Measurements from ENCODE around the gene KIDINS220.

KIDINS220 gene

GRCh38 chr2:8805278-8806210 is 31.9 kb downstream of the KIDINS220 start:
- DNase-seq (ENCODE audit: low read depth) = no peak

GRCh38 chr2:8803658-8804379 is 33.6 kb downstream of the KIDINS220 start:
- no peak for DNase-seq (ENCODE audit: low read depth)

DNA sequence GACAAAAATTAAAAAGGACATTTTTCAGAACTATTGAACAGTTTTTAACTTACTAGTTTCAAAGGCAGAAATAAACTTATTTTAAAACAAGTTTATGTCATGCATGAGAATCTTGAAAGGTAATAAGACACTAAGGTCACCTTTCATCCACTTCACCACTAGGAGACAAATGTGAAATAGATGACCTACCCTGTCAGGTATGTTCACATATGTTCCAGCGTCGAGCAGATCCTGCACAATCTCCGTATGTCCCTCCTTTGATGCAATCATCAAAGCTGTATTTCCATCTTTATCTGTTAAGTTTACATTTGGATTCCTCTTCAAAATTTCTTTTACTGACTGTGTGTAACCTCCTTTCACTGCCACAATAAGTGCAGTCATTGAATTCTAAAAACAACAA is 34.7 kb downstream of the KIDINS220 start:
- DNase-seq (ENCODE audit: low read depth) = no peak

GRCh38 chr2:8800821-8801220 is 36.6 kb downstream of the KIDINS220 start:
- no peak for DNase-seq (ENCODE audit: low read depth)

DNA sequence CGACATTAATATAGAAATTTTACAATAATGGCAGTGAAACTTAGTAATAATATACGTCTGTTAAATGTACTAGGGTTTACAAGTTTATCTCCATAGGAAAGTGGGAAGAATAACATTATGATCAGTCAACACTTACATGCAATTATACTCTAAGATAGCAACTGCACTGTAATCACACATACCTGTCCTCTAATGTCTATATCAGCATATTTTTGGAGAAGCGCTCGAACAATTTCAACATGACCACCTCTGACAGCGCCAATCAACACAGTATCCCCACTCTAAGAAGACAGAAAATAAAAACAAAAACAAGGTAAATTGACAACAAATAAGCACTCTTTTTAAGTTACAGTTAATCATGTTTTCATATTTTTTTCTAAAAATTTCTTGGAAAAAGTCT is 37.2 kb downstream of the KIDINS220 start:
- no peak for DNase-seq (ENCODE audit: low read depth)

DNA sequence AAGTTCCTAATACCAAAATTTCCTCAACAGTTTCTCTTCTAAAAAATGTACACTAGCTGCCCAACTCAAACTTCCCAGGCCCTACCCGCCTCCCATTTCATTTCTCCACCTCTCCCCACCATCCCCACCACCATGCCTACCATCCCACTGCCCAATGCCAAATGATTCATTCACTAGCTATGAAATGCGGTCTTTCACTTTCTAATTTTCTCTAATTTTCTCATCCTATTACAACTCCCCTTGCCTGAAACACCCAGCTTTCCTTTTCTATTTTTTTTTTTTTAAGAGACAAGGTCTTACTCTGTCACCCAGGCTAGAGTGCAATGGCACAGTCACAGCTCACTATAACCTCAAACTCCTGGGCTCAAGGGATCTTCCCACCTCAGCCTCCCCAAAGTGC is 38.4 kb downstream of the KIDINS220 start:
- DNase-seq (ENCODE audit: low read depth) = no peak

GRCh38 chr2:8798393-8798792 is 39.0 kb downstream of the KIDINS220 start:
- DNase-seq (ENCODE audit: low read depth) = no peak

DNA sequence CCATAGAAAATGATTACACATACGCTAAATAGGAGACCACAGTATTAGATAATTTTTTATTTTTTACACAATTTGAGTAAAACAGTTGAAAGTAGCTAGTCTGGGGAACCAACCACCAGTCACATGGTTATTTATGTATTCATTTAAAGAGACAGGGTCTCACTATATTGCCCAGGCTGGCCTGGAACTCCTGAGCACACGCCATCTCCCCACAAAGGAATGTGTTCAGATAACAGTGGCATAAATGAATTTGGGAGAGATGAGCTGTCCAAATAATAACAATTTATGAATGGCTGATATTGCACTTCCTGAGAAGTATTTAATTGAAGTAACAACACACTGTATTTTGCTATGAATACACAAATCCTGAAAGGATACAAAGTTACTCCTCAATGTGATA is 39.7 kb downstream of the KIDINS220 start:
- no peak for DNase-seq (ENCODE audit: low read depth)

DNA sequence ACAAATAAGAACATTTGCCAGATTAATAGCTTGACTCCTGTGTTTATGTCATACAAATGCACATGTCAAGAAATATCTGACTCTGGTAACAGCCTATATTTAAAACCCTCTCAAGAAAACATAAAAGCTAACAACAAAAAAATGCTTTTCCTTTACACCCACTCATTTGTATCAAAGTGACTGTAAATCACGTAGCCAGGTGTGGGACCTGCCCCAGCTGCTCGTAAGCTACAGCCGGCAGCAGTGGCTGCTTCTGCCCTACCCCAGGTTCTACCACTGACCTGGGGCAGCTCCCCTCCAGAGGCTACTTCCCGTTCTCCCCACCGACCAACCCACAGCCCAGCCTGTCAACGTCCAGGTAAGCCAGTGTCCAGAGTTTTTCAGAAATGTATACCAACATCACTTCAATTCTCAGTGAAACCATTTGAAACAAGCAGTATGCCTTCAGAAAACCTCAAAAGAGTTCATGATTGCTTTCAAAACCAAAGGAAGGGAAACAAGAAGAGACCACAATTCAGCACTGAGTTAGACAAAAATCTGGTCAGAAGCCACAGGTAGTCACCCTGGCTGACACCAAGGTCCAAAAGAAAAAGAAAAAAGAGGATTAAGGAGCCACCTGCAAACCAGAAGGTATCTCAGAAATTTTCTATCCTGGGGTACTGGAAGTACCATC is 40.4 kb downstream of the KIDINS220 start:
- no peak for DNase-seq (ENCODE audit: low read depth)

DNA sequence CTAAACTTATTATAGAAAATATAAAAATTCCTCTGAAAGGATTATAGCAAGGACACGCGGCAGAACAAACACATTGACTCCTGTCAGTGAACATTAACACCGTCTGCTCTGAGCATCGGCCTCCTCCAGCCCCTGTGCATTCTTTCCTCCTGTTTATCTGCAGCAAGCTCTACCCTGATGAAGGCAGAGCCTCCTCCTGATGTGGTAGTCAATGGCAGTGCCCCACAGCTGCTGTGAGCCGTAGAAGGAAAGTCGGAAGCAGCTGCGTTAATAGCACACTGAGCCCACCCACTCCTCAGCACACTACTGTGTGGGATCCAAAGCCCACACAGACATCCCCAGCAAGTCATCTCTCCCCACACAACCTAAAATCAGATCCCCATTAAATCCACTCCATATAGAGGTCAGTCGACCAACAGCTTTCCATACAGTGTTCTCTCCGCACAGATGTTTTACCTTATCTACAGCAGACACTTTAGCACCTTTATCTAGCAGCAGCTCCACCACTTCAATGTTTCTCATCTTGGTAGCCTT is 41.0 kb downstream of the KIDINS220 start:
- DNase-seq (ENCODE audit: low read depth) = no peak

- DNase-seq (ENCODE audit: low read depth) = no peak
Observed at GRCh38 chr2:8794923-8795825, 42.2 kb downstream of the KIDINS220 start.

DNA sequence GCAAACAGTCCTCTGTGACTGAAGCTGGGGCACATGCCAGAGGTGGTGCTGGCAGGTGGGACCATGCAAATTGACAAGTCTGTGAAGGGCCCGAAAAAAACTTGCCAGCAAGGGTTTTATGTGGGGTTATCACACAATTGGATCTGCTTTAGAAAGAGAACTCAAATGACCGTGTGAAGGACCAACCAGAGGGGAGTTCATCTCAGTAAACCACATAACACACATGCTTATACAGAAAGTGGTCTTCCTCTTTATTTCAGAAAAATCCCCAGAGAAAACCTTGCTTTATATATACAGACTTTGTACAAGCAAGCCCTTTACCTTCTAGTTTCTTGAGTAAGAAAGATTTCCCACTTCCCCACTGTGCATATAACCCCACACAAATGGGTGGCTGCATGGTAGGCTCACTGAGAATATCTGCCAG is 46.7 kb downstream of the KIDINS220 start:
- no peak for DNase-seq (ENCODE audit: low read depth)

DNA sequence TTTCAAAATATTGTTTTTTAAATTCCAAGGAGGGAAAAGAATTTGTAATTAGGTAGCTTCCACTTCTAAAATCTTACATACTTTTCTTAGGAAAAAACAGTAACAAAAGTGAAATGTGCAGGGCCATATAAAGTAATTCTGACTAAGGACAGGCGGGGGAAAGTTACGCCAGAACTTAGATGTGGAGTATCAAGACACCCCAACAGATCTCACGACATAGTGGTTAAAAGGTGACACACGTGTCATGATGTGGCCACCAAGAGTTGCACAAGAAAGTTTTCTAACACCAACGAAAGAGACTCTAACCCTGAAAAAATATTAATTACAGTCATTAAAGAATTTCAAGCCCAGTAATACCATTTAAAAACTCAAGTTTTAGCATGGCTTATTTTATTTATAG is 51.0 kb downstream of the KIDINS220 start:
- DNase-seq (ENCODE audit: low read depth) = no peak

DNA sequence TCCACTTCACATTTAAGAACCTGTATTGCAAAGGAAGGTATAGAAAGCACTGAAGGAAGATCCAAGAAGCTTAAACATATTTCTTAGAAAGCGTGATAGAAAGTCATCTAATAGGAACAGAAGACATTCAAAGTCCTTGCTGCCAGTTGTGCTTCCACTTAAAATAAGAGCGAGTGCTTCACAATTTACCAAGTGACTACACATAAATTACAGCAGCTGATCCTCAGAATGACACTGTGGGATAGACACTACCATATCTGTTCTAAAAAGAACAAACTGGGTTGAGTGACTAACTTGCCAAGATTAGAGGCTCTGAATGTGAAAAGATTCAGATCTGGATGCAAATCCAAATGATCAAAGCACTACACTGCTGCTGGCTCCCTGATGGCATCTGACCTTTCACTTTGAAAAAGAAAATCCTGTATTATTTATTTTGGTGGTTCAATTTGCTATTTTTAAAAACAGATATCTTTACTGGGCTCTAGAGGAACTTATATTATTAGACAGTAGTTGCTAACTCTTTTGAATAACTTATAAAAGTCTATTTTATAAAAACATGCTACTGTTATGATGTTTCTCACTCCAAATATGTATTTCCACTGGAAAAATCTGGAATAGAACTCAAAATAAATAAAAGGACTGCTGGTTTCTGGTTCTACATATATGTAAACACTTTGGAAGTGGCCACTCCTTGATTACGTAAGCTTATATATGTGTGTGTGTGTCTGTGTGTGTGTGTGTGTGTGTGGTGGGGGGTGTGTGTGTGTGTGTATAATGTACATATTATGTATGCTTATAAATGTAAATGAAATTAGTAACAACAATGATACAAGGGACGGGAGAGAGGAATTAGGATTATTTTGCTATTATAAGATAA is 57.4 kb downstream of the KIDINS220 start:
- DNase-seq (ENCODE audit: low read depth) = no peak

GRCh38 chr2:8774371-8774770 is 63.0 kb downstream of the KIDINS220 start:
- DNase-seq (ENCODE audit: low read depth) = no peak

DNA sequence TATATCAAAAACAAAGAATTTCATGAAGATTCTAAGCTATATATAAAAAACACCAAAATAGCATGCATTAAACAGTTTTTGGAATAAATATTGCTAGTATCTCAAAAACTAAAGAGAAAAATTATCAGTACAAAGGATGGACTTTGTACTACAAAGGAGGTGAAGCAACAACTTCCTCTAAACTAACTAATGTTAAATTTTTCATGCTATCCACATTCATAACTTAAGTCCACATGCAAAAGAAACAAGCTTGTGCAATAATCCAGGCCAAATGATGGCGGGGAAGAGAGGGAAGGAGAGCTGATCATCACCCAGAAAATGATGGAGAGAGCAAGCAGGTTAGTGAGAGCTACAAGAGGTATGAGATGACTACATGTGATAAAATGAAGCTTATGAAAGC is 70.1 kb downstream of the KIDINS220 start:
- no peak for DNase-seq (ENCODE audit: low read depth)

- no peak for DNase-seq (ENCODE audit: low read depth)
Observed at GRCh38 chr2:8761529-8762164, 75.8 kb downstream of the KIDINS220 start.

DNA sequence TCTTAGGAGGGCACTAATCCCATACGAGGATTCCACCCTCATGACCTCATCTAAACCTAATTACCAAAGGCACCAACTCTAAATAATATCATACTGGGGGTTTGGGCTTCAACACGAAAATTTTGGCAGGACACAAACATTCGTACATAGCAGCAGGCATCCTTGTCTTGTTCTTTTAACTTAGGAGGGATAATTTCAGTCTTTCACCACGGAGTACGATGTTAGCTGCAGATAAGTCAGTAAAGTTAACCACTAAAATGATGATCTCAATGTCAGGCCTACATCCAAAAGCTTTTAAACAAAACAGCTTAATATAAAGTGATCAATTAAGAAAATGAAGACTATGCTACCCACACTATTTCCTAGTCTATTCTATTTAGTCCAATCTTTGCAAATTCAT is 80.7 kb downstream of the KIDINS220 start:
- DNase-seq (ENCODE audit: low read depth) = no peak

DNA sequence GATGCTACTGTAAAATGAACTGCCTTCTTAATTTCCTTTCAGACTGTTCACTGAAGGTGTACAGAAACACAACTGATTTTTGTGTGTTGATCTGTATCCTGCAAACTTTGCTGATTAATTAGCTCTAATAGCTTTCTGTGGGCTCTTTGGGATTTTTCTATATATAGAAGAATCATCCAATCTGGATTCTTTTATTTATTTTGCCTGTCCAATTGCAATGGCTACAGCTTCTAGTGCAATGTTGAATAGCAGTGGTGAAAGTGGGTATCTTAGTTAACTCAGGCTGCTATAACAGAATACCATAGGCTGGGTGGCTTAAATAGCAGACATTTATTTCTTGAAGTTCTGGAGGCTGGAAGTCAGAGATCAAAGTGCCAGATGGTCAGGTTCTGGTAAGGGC is 81.2 kb downstream of the KIDINS220 start:
- no peak for DNase-seq (ENCODE audit: low read depth)
